ENCODE data around the gene TOP1. TPM values are rescaled to one million over a fixed set of nuclear protein-coding genes. Genes with fewer than 3 reads are reported as not detected.

The TOP1 gene
- polyA plus RNA-seq, 1 of the 3 experiments (the other 2 are of a cell fraction) = 11.9 TPM

- DNase-seq = no peak
- TF ChIP-seq TAF1 (IDR thresholded peaks at IDR 0.05; ENCODE audit: borderline replicate concordance, low read depth, low read length) = no peak
- TF ChIP-seq TEAD4 (IDR thresholded peaks at IDR 0.05; ENCODE audit: borderline replicate concordance, insufficient read depth) = no peak
- no peak for TF ChIP-seq GABPA (IDR thresholded peaks at IDR 0.05; ENCODE audit: low read depth)
- no peak for TF ChIP-seq GATA2 (CRISPR knock-in tag; IDR thresholded peaks at IDR 0.05)
- no peak for TF ChIP-seq CHD2 (IDR thresholded peaks at IDR 0.05; ENCODE audit: low read length, partially characterized antibody)
- TF ChIP-seq PBX3 (IDR thresholded peaks at IDR 0.05) = no peak
- TF ChIP-seq EZH2phosphoT487 (IDR thresholded peaks at IDR 0.05; ENCODE audit: borderline replicate concordance, low read depth) = no peak
- TF ChIP-seq MXI1 (IDR thresholded peaks at IDR 0.05; ENCODE audit: low read depth, low read length) = no peak
- no peak for TF ChIP-seq FOXM1 (IDR thresholded peaks at IDR 0.05; ENCODE audit: low read depth)
- no peak for TF ChIP-seq SIN3A (IDR thresholded peaks at IDR 0.05; ENCODE audit: borderline replicate concordance, low read depth, low read length)
- TF ChIP-seq REST (IDR thresholded peaks at IDR 0.05; ENCODE audit: low read depth, low read length) = no peak
- no peak for TF ChIP-seq MEF2A (IDR thresholded peaks at IDR 0.05; ENCODE audit: borderline replicate concordance, low read depth)
- no peak for TF ChIP-seq RFX5 (IDR thresholded peaks at IDR 0.05; ENCODE audit: low read length)
- TF ChIP-seq FOSL2 (IDR thresholded peaks at IDR 0.05; ENCODE audit: borderline replicate concordance, low read depth) = no peak
- no peaks in the 10 kb centered on the region for H3K9me3 ChIP-seq
- H3K4me1 ChIP-seq (ENCODE audit: control insufficient read depth in 1 of 2, insufficient read depth in 2 of 2, low read depth in 1 of 2, low read length in 1 of 2) = no peaks in the 10 kb centered on the region
- no peak overlapping the region for H3K4me3 ChIP-seq (ENCODE audit: low read depth in 2 of 2, low read length in 1 of 2)
- H2AFZ ChIP-seq (ENCODE audit: low read depth) = no peak overlapping the region
- H3K79me2 ChIP-seq (ENCODE audit: insufficient read depth) = peaks cover under 1% of the 10 kb centered on the region; the same call in 1 of the 2 replicates
- H3K9me2 ChIP-seq = no peaks in the 10 kb centered on the region
- no peaks in the 10 kb centered on the region for H3K27me3 ChIP-seq (ENCODE audit: insufficient read depth)
- peaks cover under 1% of the 10 kb centered on the region for H3F3A ChIP-seq (replicated peaks; ENCODE audit: insufficient read depth)
- H3K36me3 ChIP-seq (replicated peaks in 1 of 2; ENCODE audit: control insufficient read depth in 1 of 2, insufficient read depth in 2 of 2, low read length in 1 of 2) = peaks cover 45 to 88% of the 10 kb centered on the region in 2 experiments
- CTCF ChIA-PET = interaction anchor here (1.3 to 7.6 kb wide), 2 partner anchors 11 to 172 kb away, joined by 4 to 112 read pairs; partner anchors contain the start of gene LPIN3
- H4K20me1 ChIP-seq (ENCODE audit: insufficient read depth) = 0 out of 2 replicates have a peak, but pooled peaks cover 6% of the 10 kb centered on the region
- POLR2A ChIA-PET = no interaction called here
- H3K27ac ChIP-seq (ENCODE audit: low read depth in 2 of 2, low read length in 1 of 2) = no peak overlapping the region
- 93% methylated on average over 20 of the region's 27 CpGs for WGBS (ENCODE audit: low lambda C conversion rate)
- no peak overlapping the region for H3K9ac ChIP-seq
- H3K4me2 ChIP-seq = no peak overlapping the region
Observed at GRCh38 chr20:41166201-41167117, 137.8 kb downstream of the TOP1 start.
